Nephron (organoid): ENCODE results near the gene IGF2.
A peak's percentile ranks its signal among the peaks of the same experiment; 100 is the strongest.
"Not testable (repeated sequence)": the region's sequence is repeated elsewhere in the genome, so short reads cannot be mapped to it uniquely, and the experiment has no call there.

ENCODE experiments used
- H3K27ac Mint-ChIP-seq, 3 experiments: 2 replicates each; pipeline ENCODE4 v1.8.0; 2020; ENCODE audit warnings: mixed read lengths in 3 of 3, mild to moderate bottlenecking in 2 of 3, moderate library complexity in 1 of 3
- H3K27me3 Mint-ChIP-seq: 2 replicates; pipeline ENCODE4 v1.8.0; 2021; ENCODE audit warnings: low read depth, mild to moderate bottlenecking, moderate library complexity, mixed read lengths
- H3K36me3 Mint-ChIP-seq: 2 replicates; pipeline ENCODE4 v1.8.0; 2020; ENCODE audit warnings: low read depth, mixed read lengths
- H3K4me1 Mint-ChIP-seq: 2 replicates; pipeline ENCODE4 v1.8.0; 2020; ENCODE audit warnings: mixed read lengths
- H3K4me3 Mint-ChIP-seq, 3 experiments: 2 replicates each; pipeline ENCODE4 v1.8.0; 2020; ENCODE audit warnings: mild to moderate bottlenecking in 3 of 3, mixed read lengths in 3 of 3, moderate library complexity in 2 of 3
- H3K9me3 Mint-ChIP-seq: 2 replicates; pipeline ENCODE4 v1.8.0; 2020; ENCODE audit warnings: mixed read lengths
- TF ChIP-seq, protein P1 (sequence below), 3 experiments: fragments of 200-600 bp; sonication (generic); IDR thresholded peaks; one replicate each; pipeline ENCODE4 v1.5.0; 2021; ENCODE audit warnings: antibody characterized with exemption in 3 of 3; ENCODE audit not compliant: unreplicated experiment in 3 of 3

IGF2 gene

DNA sequence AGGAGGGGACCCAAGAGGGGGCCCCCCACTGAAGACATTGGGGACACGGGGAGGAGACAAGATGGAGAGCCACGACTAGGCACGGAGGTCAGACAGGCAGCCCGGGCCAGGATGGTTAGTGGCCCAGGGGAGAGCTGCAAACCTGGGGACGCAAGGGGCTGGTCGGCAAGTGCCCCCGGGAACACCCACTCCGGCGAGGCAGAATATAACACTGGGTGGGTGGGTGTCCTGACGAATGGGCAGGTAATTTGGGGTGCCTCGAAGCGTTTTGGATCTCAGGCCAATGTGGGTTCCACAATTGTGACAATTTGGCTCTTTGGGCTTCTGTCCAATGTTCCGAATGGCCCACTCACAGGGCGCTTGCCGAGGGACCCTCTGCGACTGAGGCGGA lies 9.9 kb downstream of the IGF2 start:
- Mint-ChIP-seq H3K4me1 (peaks cover 23% of the 10 kb centered on the region), H3K27me3 (peaks cover 33% of the 10 kb centered on the region), H3K4me3 (peak overlapping the region in 1 of 3 experiments; percentile 44)

DNA sequence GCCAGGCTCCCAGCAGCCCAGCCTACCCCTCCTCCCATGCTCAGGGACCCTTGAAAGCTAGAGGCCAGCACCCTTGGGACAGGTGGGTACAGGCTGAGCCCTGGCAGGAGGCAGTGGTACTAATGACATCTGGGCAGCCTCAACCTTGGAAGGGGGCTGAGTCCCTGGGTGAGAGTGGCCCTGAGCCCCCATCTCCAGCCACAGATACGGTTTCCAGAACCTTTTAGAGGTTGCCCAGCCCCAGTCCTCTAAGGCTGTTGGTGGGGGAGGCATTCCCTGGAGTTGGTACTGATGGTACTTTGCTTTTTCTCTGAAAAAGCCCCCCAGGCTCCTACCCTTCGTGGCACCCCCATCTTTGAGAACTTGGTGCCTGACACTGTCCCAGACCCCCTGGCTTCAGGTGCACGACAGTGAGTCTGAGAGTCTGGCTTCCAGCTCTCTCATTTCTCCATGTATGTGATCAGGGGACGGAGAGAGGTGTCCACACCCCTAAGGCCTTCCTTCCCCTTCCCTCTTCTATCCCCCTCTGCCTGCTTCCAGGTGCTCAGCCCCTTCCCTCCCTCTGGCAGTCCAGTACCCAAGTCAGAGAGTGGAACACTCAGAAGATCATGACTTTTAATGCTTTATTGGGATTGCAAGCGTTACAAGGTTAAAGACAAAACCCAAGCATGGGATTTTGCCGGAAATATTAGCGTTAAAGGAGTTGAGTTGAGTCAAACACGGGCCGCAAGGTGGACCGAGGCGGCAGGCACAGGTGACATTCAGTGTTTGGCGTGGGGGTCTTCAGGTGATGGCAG lies 10.5 kb downstream of the IGF2 start:
- Mint-ChIP-seq H3K4me1 (peaks cover 21% of the 10 kb centered on the region), H3K9me3 (no peaks in the 10 kb centered on the region), H3K4me3 (peak overlapping the region in 1 of 3 experiments; percentile 44), H3K36me3 (peaks cover 34% of the 10 kb centered on the region), H3K27ac (peak overlapping the region; percentile 11 to 67 (median 64)), H3K27me3 (peaks cover 30% of the 10 kb centered on the region)
- TF ChIP-seq, protein P1, sequence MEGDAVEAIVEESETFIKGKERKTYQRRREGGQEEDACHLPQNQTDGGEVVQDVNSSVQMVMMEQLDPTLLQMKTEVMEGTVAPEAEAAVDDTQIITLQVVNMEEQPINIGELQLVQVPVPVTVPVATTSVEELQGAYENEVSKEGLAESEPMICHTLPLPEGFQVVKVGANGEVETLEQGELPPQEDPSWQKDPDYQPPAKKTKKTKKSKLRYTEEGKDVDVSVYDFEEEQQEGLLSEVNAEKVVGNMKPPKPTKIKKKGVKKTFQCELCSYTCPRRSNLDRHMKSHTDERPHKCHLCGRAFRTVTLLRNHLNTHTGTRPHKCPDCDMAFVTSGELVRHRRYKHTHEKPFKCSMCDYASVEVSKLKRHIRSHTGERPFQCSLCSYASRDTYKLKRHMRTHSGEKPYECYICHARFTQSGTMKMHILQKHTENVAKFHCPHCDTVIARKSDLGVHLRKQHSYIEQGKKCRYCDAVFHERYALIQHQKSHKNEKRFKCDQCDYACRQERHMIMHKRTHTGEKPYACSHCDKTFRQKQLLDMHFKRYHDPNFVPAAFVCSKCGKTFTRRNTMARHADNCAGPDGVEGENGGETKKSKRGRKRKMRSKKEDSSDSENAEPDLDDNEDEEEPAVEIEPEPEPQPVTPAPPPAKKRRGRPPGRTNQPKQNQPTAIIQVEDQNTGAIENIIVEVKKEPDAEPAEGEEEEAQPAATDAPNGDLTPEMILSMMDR (IDR thresholded peaks at IDR 0.05; ENCODE audit: unreplicated experiment in 3 of 3), result no peak

More for the DNA sequence above, 9.9 kb downstream of the IGF2 start:
- no peaks in the 10 kb centered on the region for H3K9me3 Mint-ChIP-seq
- TF ChIP-seq, protein P1 (IDR thresholded peaks at IDR 0.05; ENCODE audit: unreplicated experiment in 3 of 3), result no peak
- H3K27ac Mint-ChIP-seq, result peak overlapping the region; percentile 11 to 67 (median 64)
- peaks cover 36% of the 10 kb centered on the region for H3K36me3 Mint-ChIP-seq

DNA sequence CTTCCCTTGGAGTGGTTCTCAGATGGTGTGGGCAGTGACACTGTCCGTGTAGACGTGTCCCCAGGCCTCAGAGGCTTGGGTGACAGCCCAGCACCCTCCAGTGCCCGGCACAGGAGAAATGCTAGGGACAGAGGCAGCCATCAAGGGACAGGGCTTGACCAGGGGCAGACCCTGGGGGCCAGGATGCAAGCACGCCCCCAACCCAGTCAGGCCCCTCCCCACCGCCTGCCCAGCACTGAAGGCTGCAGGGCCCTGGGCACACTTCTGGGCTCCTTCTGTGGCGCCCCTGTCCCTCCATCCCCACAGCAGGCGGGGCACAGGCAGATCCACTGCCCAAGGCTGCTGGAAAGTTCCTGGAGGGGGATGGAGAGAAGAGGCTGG lies 11.1 kb downstream of the IGF2 start:
- H3K36me3 Mint-ChIP-seq, result peaks cover 28% of the 10 kb centered on the region
- no peaks in the 10 kb centered on the region for H3K9me3 Mint-ChIP-seq

DNA sequence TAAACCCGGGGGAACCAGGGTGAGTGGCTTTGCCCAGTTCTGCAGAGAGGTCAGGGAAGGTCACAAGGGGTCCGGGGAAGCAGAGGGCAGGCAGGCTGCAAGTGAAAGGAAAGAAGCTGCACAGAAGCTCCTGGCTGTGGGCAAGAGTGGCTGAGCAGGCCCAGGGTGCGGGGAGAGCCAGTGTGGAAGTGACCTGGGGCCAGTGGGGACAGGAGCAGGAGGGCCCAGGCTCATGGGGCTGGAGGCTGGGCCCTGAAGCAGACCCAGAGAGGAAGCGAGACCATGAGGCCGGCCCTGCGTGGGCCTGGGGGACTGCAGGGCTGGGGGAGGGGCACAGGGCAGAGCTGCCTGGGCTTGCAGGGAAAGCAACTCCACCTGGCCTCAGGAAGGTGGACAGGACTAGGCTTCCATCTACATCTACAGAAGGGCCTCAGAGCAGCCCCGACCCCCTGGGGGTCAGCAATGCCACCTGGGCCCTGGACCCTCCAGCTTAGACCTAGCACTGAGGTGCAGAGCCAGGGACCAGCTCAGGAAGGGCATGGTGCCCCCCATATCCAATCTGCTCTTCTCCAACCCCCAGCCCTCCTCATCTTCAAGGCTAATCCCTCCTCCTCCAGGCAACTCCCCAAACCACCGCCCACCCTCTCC lies 11.6 kb downstream of the IGF2 start:
- Mint-ChIP-seq H3K27me3 (peaks cover 19% of the 10 kb centered on the region), H3K9me3 (no peaks in the 10 kb centered on the region), H3K4me1 (peaks cover 14% of the 10 kb centered on the region), H3K27ac (peak overlapping the region in 2 of 3 experiments; percentile 32 to 67), H3K4me3 (no peak overlapping the region), H3K36me3 (peaks cover 23% of the 10 kb centered on the region)
- TF ChIP-seq, protein P1 (IDR thresholded peaks at IDR 0.05; ENCODE audit: unreplicated experiment in 3 of 3), result no peak

More for the DNA sequence above, 11.1 kb downstream of the IGF2 start:
- no peak overlapping the region for H3K4me3 Mint-ChIP-seq
- H3K4me1 Mint-ChIP-seq, result peaks cover 15% of the 10 kb centered on the region
- TF ChIP-seq, protein P1 (IDR thresholded peaks at IDR 0.05; ENCODE audit: unreplicated experiment in 3 of 3), result no peak
- H3K27ac Mint-ChIP-seq, result peak overlapping the region in 1 of 3 experiments; percentile 67
- peaks cover 24% of the 10 kb centered on the region for H3K27me3 Mint-ChIP-seq

DNA sequence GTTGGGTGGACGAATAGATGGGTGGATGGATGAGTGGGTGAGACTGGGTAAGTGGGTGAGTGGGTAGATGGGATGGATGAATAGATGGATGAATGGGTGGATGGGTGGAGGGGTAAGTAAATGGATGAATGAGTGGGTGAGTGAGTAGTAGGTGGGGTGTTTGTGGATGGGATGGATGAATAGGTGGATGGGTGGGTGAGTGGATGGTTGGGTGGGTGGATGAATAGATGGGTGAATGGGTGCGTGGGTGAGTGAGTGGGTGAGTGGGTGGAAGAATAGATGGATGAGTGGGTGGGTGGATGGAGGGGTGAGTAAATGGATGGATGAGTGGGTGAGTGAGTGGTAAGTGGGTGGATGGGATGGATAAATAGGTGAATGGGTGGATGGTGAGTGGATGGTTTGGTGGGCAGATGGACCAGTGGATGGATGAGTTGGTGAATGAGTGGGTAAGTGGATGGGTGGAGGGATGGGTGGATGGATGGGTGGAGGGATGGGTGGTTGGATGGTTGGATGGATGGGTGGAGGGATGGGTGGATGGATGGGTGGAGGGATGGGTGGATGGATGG lies 12.6 kb downstream of the IGF2 start:
- Mint-ChIP-seq H3K9me3 (no peaks in the 10 kb centered on the region), H3K27me3 (peaks cover 9% of the 10 kb centered on the region), H3K4me1 (peaks cover 7% of the 10 kb centered on the region), H3K27ac (no peak overlapping the region), H3K36me3 (peaks cover 13% of the 10 kb centered on the region), H3K4me3 (no peak overlapping the region)
- TF ChIP-seq, protein P1 (IDR thresholded peaks at IDR 0.05; ENCODE audit: unreplicated experiment in 3 of 3), result no peak

DNA sequence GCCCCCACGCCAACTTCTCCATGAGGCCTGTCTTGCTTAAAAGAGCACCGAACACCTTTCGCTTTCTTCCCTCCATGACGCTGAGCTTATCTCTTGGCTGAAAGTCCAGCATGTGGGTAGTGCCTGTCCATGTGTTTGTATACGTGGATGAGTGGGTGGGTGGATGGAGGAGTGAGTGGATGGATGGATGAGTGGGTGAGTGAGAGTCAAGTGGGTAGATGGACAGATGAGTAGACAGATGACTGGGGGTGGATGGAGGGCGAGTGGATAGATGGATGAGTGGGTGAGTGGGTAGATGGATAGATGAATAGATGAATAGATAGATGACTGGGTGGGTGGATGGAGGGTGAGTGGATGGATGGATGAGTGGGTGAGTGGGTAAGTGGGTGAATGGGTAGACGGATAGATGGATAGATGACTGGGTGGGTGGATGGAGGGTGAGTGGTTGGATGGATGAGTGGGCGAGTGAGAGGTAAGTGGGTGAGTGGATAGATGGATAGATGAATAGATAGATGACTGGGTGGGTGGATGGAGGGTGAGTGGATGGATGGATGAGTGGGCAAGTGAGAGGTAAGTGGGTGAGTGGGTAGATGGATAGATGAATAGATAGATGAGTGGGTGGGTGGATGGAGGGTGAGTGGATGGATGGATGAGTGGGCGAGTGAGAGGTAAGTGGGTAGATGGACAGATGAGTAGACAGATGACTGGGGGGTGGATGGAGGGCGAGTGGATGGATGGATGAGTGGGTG lies 14.3 kb downstream of the IGF2 start:
- H3K4me1 Mint-ChIP-seq, H3K4me3 Mint-ChIP-seq, H3K9me3 Mint-ChIP-seq, H3K27me3 Mint-ChIP-seq, H3K27ac Mint-ChIP-seq, H3K36me3 Mint-ChIP-seq: not testable (repeated sequence)
